Spleen (tissue), 7 donors: ENCODE data around the gene DAB2IP.

ENCODE experiments used
- CTCF ChIP-seq, 11 experiments: fragments of 200-600 bp in 7 of 11; fragments of 450-650 bp in 4 of 11; sonication (generic) in 4 of 11; IDR thresholded peaks in 8 of 11; conservative IDR thresholded peaks in 3 of 11; 1 replicate in 7 of 11; 2 replicates in 4 of 11; pipeline versions ENCODE4 v1.4.0 to v1.8.0; 2016 to 2021; ENCODE audit warnings: antibody characterized with exemption in 11 of 11, inconsistent platforms in 4 of 11, mild to moderate bottlenecking in 1 of 11
- POLR2A ChIP-seq, 3 donors: fragments of 450-650 bp; IDR thresholded peaks; one replicate each; pipeline ENCODE4 v1.5.1; 2017; ENCODE audit warnings: antibody characterized with exemption in 3 of 3, mild to moderate bottlenecking in 1 of 3
- POLR2AphosphoS5 ChIP-seq, 3 donors: sonication (generic); formaldehyde crosslinking; IDR thresholded peaks; one replicate each; pipeline ENCODE4 v1.5.1; 2017; ENCODE audit warnings: antibody characterized with exemption in 3 of 3
- donor health status: DM: no; HTN: no; CAD: no; lungs with moderate emphysema.
- donor health status: DM: no; HTN: no; CAD: no.
- donor health status: DM: no; HTN: no; CAD: no.

- TF ChIP-seq CTCF (IDR thresholded peaks at IDR 0.05 in 8 of 11, conservative IDR thresholded peaks at IDR 0.05 in 3 of 11), result no peak
- TF ChIP-seq POLR2A (IDR thresholded peaks at IDR 0.05), result no peak
- TF ChIP-seq POLR2AphosphoS5 (IDR thresholded peaks at IDR 0.05), result no peak
These were observed 10.2 kb upstream of the DAB2IP start for GRCh38 chr9:121641224-121641611.
